ENCODE measurements around the gene PTPRN2.

- TF ChIP-seq FOXM1 (IDR thresholded peaks at IDR 0.05; ENCODE audit: borderline replicate concordance) (no peak), CTBP1 (IDR thresholded peaks at IDR 0.05; ENCODE audit: borderline replicate concordance) (no peak), FOXK2 (IDR thresholded peaks at IDR 0.05) (no peak), ARNT (IDR thresholded peaks at IDR 0.05) (no peak)
Measured at GRCh38 chr7:158133057-158133456, 454.6 kb downstream of the PTPRN2 start.
